GM23338 (cell line): ENCODE data around the gene BPTF. TPM values are rescaled to one million over a fixed set of nuclear protein-coding genes. Genes with fewer than 3 reads are reported as not detected.
"Not testable (repeated sequence)": the region's sequence is repeated elsewhere in the genome, so short reads cannot be mapped to it uniquely, and the experiment has no call there.

Source experiments
- ATAC-seq: fragments of 200-7000 bp; cut with Tn5 transposase; 3 replicates; pipeline ENCODE4 v1.9.1; 2020
- DNase-seq: peaks from one replicate; pipeline ENCODE4 v3.0.0-alpha.2; 2015; ENCODE audit warnings: low spot score
- H2AFZ ChIP-seq: fragments of 200-600 bp; sonication (generic); 2 replicates; pipeline ENCODE4 v1.8.0; 2016; ENCODE audit warnings: antibody characterized with exemption, mild to moderate bottlenecking, moderate library complexity
- H3F3A ChIP-seq: fragments of 200-600 bp; sonication (generic); replicated peaks from 2 replicates; pipeline ENCODE4 v1.8.0; 2017; ENCODE audit warnings: antibody characterized with exemption, mixed run types, low read depth
- H3K27ac ChIP-seq: fragments of 200-600 bp; sonication (generic); 2 replicates; pipeline ENCODE4 v1.6.1; 2016; ENCODE audit warnings: low read depth
- H3K27me3 ChIP-seq: fragments of 200-600 bp; sonication (generic); 2 replicates; pipeline ENCODE4 v1.8.0; 2016; ENCODE audit warnings: mild to moderate bottlenecking, mixed run types, moderate library complexity; ENCODE audit not compliant: insufficient read depth
- H3K36me3 ChIP-seq: fragments of 200-600 bp; sonication (generic); 2 replicates; pipeline ENCODE4 v1.8.0; 2016; ENCODE audit warnings: mild to moderate bottlenecking; ENCODE audit not compliant: insufficient read depth
- H3K4me1 ChIP-seq: fragments of 200-600 bp; sonication (generic); 2 replicates; pipeline ENCODE4 v1.8.0; 2016; ENCODE audit warnings: mild to moderate bottlenecking, moderate library complexity; ENCODE audit not compliant: insufficient read depth
- H3K4me2 ChIP-seq: fragments of 200-600 bp; sonication (generic); 2 replicates; pipeline ENCODE4 v1.7.1; 2017; ENCODE audit warnings: mixed run types
- H3K4me3 ChIP-seq: fragments of 200-600 bp; sonication (generic); 2 replicates; pipeline ENCODE4 v1.6.1; 2016; ENCODE audit warnings: mixed run types
- H3K79me2 ChIP-seq: fragments of 200-600 bp; sonication (generic); replicated peaks from 2 replicates; pipeline ENCODE4 v1.8.0; 2017; ENCODE audit warnings: mild to moderate bottlenecking; ENCODE audit not compliant: insufficient read depth
- H3K9me2 ChIP-seq: fragments of 200-600 bp; sonication (generic); 2 replicates; pipeline ENCODE4 v1.8.0; 2017; ENCODE audit not compliant: insufficient read depth
- H4K20me1 ChIP-seq: fragments of 200-600 bp; sonication (generic); replicated peaks from 2 replicates; pipeline ENCODE4 v1.8.0; 2017; ENCODE audit warnings: mild to moderate bottlenecking; ENCODE audit not compliant: insufficient read depth
- H3K27ac Mint-ChIP-seq: 2 replicates; pipeline ENCODE4 v1.8.0; 2020; ENCODE audit warnings: inconsistent platforms, mild to moderate bottlenecking, moderate library complexity, mixed read lengths
- H3K27me3 Mint-ChIP-seq: 3 replicates; pipeline ENCODE4 v1.8.0; 2022; ENCODE audit warnings: low read depth, mild to moderate bottlenecking, moderate library complexity, mixed read lengths, inconsistent platforms; ENCODE audit not compliant: insufficient read depth, poor library complexity
- H3K36me3 Mint-ChIP-seq: 3 replicates; pipeline ENCODE4 v1.8.0; 2021; ENCODE audit warnings: low read depth, mild to moderate bottlenecking, inconsistent platforms, moderate library complexity, mixed read lengths
- H3K4me1 Mint-ChIP-seq: 3 replicates; pipeline ENCODE4 v1.8.0; 2020; ENCODE audit warnings: mild to moderate bottlenecking, inconsistent platforms, mixed read lengths
- H3K4me3 Mint-ChIP-seq: 3 replicates; pipeline ENCODE4 v1.8.0; 2021; ENCODE audit warnings: moderate library complexity, mild to moderate bottlenecking, inconsistent platforms, mixed read lengths
- H3K9me3 Mint-ChIP-seq: 3 replicates; pipeline ENCODE4 v1.8.0; 2020; ENCODE audit warnings: moderate library complexity, mild to moderate bottlenecking, inconsistent platforms, mixed read lengths
- NANOG ChIP-seq: IDR thresholded peaks from 2 replicates; pipeline ENCODE4 v1.6.1; 2016; ENCODE audit warnings: antibody characterized with exemption, borderline replicate concordance
- POLR2AphosphoS5 ChIP-seq: IDR thresholded peaks from 2 replicates; pipeline ENCODE4 v1.6.1; 2016; ENCODE audit warnings: antibody characterized with exemption, low read depth
- ZNF331 ChIP-seq: fragments of 250-450 bp; sonication (Bioruptor Pico); IDR thresholded peaks from 2 replicates; pipeline ENCODE4 v1.5.0; 2020; ENCODE audit warnings: low read depth, mild to moderate bottlenecking, moderate library complexity
- polyA plus RNA-seq: library from polyadenylated mRNA; unstranded; fragments of >200 nt; fragmentation: Nextera tagmentation; extraction: Ambion mirVana; gene quantifications from 2 replicates; pipeline ENCODE4 v1.2.1, GENCODE V29; 2016
- total RNA-seq: library from RNA; depleted of rRNA; stranded (reverse); fragments of >200 nt; shearing (Covaris generic); gene quantifications from 2 replicates; pipeline ENCODE4 v1.2.3, GENCODE V29; 2014
- TF ChIP-seq, protein P1 (sequence below), 2 experiments: fragments of 200-600 bp in 1 of 2; sonication (generic) in 1 of 2; conservative IDR thresholded peaks; 2 replicates each; pipeline versions ENCODE4 v1.5.1 to v1.6.1; 2016 to 2017; ENCODE audit warnings: antibody characterized with exemption in 2 of 2, low read depth in 2 of 2, mild to moderate bottlenecking in 2 of 2, moderate library complexity in 1 of 2
- TF ChIP-seq, protein P2 (sequence below): fragments of 250-450 bp; sonication (Bioruptor Pico); IDR thresholded peaks from 2 replicates; pipeline ENCODE4 v1.5.0; 2020; ENCODE audit warnings: mild to moderate bottlenecking, moderate library complexity
- TF ChIP-seq, protein P3 (sequence below): IDR thresholded peaks from 2 replicates; pipeline ENCODE4 v1.6.1; 2016; ENCODE audit warnings: antibody characterized with exemption
- TF ChIP-seq, protein P4 (sequence below): IDR thresholded peaks from one replicate; pipeline ENCODE4 v1.6.1; 2018; ENCODE audit warnings: antibody characterized with exemption; ENCODE audit not compliant: unreplicated experiment

BPTF gene
- total and polyA plus RNA-seq, 2 experiments from 2014 or later: 161 to 179 TPM

DNA sequence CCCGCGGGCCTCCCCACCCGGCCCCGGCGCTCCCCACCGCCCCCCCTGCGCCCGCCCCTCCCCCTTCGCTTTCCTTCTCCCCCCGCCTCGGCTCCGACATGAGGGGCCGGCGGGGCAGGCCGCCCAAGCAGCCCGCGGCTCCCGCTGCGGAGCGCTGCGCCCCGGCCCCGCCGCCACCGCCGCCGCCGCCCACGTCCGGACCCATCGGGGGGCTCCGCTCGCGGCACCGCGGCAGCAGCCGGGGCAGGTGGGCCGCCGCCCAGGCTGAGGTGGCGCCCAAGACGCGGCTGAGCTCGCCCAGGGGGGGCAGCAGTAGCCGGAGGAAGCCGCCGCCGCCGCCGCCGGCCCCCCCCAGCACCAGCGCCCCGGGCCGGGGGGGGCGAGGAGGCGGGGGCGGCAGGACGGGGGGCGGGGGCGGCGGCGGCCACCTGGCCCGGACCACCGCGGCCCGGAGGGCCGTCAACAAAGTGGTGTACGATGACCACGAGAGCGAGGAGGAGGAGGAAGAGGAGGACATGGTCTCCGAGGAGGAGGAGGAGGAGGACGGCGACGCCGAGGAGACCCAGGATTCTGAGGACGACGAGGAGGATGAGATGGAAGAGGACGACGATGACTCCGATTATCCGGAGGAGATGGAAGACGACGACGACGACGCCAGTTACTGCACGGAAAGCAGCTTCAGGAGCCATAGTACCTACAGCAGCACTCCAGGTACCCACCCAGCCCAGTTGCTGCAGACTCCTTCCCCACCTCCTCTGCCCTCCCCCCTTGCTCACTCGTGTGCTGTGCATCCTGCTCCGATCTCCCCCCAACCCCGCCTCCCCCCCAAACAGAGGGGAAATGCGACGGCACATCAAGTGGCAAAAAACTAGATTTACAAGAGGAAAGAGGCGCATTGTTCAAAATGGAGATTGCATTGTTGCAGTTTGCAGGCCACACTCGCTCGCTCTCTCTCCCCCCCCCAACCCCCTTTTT lies 611 bp downstream of the BPTF start:
- Histone ChIP-seq H3K79me2 (peaks cover 49% of the 10 kb centered on the region), H3F3A (0 out of 2 replicates have a peak, but pooled peaks cover 14% of the 10 kb centered on the region), H3K4me1 (peaks cover 38% of the 10 kb centered on the region), H3K27ac (peak overlapping the region; percentile 98), H3K4me3 (peak overlapping the region; percentile 95), H3K4me2 (peak overlapping the region; percentile 93), H4K20me1 (peaks cover 33% of the 10 kb centered on the region)
- peak; percentile 68 for TF ChIP-seq POLR2AphosphoS5
- Mint-ChIP-seq H3K27ac (peak overlapping the region; percentile 99), H3K4me3 (peak overlapping the region; percentile 100), H3K4me1 (peaks cover 27% of the 10 kb centered on the region), H3K27me3 (peaks cover 15% of the 10 kb centered on the region), H3K36me3 (peaks cover 29% of the 10 kb centered on the region)
- H3K9me3 Mint-ChIP-seq, H2AFZ ChIP-seq, H3K9me2 ChIP-seq, H3K27me3 ChIP-seq, H3K36me3 ChIP-seq: not testable (repeated sequence)
- DNase-seq (peak; percentile 59), ATAC-seq (peak; percentile 19)

DNA sequence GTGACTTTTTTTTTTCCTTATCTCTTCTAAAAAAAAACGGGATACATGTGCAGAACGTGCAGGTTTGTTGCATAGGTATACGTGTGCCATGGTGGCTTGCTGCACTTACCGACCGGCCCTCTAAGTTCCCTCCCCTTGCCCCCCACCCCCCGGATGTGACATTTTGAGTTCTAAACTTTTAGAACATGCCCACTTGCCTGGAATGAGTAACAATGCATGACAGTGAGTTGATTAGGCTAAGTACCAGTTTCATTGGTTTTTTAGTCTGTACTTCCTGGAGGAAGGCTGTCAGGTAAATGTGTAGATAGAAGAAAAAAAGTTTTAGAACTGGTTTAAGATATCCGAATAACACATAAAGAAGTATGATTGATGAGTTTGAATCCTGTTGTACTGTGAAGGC lies 4.0 kb downstream of the BPTF start:
- H3K9me3 Mint-ChIP-seq: no peaks in the 10 kb centered on the region
- TF ChIP-seq NANOG: no peak
- TF ChIP-seq, protein P1, sequence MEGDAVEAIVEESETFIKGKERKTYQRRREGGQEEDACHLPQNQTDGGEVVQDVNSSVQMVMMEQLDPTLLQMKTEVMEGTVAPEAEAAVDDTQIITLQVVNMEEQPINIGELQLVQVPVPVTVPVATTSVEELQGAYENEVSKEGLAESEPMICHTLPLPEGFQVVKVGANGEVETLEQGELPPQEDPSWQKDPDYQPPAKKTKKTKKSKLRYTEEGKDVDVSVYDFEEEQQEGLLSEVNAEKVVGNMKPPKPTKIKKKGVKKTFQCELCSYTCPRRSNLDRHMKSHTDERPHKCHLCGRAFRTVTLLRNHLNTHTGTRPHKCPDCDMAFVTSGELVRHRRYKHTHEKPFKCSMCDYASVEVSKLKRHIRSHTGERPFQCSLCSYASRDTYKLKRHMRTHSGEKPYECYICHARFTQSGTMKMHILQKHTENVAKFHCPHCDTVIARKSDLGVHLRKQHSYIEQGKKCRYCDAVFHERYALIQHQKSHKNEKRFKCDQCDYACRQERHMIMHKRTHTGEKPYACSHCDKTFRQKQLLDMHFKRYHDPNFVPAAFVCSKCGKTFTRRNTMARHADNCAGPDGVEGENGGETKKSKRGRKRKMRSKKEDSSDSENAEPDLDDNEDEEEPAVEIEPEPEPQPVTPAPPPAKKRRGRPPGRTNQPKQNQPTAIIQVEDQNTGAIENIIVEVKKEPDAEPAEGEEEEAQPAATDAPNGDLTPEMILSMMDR (conservative IDR thresholded peaks at IDR 0.05; ENCODE audit: low read depth in 2 of 2): no peak
- TF ChIP-seq, protein P2, sequence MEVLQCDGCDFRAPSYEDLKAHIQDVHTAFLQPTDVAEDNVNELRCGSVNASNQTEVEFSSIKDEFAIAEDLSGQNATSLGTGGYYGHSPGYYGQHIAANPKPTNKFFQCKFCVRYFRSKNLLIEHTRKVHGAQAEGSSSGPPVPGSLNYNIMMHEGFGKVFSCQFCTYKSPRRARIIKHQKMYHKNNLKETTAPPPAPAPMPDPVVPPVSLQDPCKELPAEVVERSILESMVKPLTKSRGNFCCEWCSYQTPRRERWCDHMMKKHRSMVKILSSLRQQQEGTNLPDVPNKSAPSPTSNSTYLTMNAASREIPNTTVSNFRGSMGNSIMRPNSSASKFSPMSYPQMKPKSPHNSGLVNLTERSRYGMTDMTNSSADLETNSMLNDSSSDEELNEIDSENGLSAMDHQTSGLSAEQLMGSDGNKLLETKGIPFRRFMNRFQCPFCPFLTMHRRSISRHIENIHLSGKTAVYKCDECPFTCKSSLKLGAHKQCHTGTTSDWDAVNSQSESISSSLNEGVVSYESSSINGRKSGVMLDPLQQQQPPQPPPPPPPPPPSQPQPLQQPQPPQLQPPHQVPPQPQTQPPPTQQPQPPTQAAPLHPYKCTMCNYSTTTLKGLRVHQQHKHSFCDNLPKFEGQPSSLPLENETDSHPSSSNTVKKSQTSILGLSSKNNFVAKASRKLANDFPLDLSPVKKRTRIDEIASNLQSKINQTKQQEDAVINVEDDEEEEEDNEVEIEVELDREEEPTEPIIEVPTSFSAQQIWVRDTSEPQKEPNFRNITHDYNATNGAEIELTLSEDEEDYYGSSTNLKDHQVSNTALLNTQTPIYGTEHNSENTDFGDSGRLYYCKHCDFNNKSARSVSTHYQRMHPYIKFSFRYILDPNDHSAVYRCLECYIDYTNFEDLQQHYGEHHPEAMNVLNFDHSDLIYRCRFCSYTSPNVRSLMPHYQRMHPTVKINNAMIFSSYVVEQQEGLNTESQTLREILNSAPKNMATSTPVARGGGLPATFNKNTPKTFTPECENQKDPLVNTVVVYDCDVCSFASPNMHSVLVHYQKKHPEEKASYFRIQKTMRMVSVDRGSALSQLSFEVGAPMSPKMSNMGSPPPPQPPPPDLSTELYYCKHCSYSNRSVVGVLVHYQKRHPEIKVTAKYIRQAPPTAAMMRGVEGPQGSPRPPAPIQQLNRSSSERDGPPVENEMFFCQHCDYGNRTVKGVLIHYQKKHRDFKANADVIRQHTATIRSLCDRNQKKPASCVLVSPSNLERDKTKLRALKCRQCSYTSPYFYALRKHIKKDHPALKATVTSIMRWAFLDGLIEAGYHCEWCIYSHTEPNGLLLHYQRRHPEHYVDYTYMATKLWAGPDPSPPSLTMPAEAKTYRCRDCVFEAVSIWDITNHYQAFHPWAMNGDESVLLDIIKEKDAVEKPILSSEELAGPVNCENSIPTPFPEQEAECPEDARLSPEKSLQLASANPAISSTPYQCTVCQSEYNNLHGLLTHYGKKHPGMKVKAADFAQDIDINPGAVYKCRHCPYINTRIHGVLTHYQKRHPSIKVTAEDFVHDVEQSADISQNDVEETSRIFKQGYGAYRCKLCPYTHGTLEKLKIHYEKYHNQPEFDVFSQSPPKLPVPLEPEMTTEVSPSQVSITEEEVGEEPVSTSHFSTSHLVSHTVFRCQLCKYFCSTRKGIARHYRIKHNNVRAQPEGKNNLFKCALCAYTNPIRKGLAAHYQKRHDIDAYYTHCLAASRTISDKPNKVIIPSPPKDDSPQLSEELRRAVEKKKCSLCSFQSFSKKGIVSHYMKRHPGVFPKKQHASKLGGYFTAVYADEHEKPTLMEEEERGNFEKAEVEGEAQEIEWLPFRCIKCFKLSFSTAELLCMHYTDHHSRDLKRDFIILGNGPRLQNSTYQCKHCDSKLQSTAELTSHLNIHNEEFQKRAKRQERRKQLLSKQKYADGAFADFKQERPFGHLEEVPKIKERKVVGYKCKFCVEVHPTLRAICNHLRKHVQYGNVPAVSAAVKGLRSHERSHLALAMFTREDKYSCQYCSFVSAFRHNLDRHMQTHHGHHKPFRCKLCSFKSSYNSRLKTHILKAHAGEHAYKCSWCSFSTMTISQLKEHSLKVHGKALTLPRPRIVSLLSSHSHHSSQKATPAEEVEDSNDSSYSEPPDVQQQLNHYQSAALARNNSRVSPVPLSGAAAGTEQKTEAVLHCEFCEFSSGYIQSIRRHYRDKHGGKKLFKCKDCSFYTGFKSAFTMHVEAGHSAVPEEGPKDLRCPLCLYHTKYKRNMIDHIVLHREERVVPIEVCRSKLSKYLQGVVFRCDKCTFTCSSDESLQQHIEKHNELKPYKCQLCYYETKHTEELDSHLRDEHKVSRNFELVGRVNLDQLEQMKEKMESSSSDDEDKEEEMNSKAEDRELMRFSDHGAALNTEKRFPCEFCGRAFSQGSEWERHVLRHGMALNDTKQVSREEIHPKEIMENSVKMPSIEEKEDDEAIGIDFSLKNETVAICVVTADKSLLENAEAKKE (CRISPR knock-in tag): no peak
- TF ChIP-seq, protein P3, sequence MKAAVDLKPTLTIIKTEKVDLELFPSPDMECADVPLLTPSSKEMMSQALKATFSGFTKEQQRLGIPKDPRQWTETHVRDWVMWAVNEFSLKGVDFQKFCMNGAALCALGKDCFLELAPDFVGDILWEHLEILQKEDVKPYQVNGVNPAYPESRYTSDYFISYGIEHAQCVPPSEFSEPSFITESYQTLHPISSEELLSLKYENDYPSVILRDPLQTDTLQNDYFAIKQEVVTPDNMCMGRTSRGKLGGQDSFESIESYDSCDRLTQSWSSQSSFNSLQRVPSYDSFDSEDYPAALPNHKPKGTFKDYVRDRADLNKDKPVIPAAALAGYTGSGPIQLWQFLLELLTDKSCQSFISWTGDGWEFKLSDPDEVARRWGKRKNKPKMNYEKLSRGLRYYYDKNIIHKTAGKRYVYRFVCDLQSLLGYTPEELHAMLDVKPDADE: no peak
- no peak for TF ChIP-seq POLR2AphosphoS5
- TF ChIP-seq, protein P4, sequence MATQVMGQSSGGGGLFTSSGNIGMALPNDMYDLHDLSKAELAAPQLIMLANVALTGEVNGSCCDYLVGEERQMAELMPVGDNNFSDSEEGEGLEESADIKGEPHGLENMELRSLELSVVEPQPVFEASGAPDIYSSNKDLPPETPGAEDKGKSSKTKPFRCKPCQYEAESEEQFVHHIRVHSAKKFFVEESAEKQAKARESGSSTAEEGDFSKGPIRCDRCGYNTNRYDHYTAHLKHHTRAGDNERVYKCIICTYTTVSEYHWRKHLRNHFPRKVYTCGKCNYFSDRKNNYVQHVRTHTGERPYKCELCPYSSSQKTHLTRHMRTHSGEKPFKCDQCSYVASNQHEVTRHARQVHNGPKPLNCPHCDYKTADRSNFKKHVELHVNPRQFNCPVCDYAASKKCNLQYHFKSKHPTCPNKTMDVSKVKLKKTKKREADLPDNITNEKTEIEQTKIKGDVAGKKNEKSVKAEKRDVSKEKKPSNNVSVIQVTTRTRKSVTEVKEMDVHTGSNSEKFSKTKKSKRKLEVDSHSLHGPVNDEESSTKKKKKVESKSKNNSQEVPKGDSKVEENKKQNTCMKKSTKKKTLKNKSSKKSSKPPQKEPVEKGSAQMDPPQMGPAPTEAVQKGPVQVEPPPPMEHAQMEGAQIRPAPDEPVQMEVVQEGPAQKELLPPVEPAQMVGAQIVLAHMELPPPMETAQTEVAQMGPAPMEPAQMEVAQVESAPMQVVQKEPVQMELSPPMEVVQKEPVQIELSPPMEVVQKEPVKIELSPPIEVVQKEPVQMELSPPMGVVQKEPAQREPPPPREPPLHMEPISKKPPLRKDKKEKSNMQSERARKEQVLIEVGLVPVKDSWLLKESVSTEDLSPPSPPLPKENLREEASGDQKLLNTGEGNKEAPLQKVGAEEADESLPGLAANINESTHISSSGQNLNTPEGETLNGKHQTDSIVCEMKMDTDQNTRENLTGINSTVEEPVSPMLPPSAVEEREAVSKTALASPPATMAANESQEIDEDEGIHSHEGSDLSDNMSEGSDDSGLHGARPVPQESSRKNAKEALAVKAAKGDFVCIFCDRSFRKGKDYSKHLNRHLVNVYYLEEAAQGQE: no peak
- no peak for TF ChIP-seq ZNF331 (CRISPR knock-in tag)

More for the DNA sequence above, 4.0 kb downstream of the BPTF start:
- no peak overlapping the region for H3K27ac ChIP-seq
- Mint-ChIP-seq H3K4me3 (peak overlapping the region; percentile 100), H3K27ac (no peak overlapping the region), H3K36me3 (peaks cover 29% of the 10 kb centered on the region), H3K27me3 (peaks cover 12% of the 10 kb centered on the region), H3K4me1 (peaks cover 38% of the 10 kb centered on the region)
- H3K9me2 ChIP-seq: no peaks in the 10 kb centered on the region
- H2AFZ ChIP-seq: no peak overlapping the region
- H3K4me3 ChIP-seq: peak overlapping the region; percentile 95
- H3F3A ChIP-seq: 0 out of 2 replicates have a peak, but pooled peaks cover 7% of the 10 kb centered on the region
- H3K4me2 ChIP-seq: peak overlapping the region; percentile 93
- H4K20me1 ChIP-seq: peaks cover 53% of the 10 kb centered on the region
- no peaks in the 10 kb centered on the region for H3K36me3 ChIP-seq
- peak; percentile 27 for DNase-seq
- H3K4me1 ChIP-seq: peaks cover 48% of the 10 kb centered on the region
- ATAC-seq: no peak
- H3K79me2 ChIP-seq: peaks cover 84% of the 10 kb centered on the region
- H3K27me3 ChIP-seq: no peaks in the 10 kb centered on the region
